Measurements from ENCODE around the gene CER1. TPM values are rescaled to one million over a fixed set of nuclear protein-coding genes. Genes with fewer than 3 reads are reported as not detected.

Gene CER1, protein sequence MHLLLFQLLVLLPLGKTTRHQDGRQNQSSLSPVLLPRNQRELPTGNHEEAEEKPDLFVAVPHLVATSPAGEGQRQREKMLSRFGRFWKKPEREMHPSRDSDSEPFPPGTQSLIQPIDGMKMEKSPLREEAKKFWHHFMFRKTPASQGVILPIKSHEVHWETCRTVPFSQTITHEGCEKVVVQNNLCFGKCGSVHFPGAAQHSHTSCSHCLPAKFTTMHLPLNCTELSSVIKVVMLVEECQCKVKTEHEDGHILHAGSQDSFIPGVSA
- under 1 TPM in 1 of 9 donors, not detected in 8; 0.39 TPM for total RNA-seq
- not detected for polyA plus RNA-seq
- long read RNA-seq, donor 1: 0 reads
- long read RNA-seq, donor 2: 0 reads
- long read RNA-seq, donor 3: 0 reads
- long read RNA-seq, donor 4: 0 reads
- long read RNA-seq, donor 5: 0 reads
- long read RNA-seq, donor 6: 0 reads
- long read RNA-seq, donor 7: 0 reads
- long read RNA-seq, donor 8: 0 reads
- long read RNA-seq, donor 9: 0 reads
- long read RNA-seq, donor 10: 0 reads

DNA sequence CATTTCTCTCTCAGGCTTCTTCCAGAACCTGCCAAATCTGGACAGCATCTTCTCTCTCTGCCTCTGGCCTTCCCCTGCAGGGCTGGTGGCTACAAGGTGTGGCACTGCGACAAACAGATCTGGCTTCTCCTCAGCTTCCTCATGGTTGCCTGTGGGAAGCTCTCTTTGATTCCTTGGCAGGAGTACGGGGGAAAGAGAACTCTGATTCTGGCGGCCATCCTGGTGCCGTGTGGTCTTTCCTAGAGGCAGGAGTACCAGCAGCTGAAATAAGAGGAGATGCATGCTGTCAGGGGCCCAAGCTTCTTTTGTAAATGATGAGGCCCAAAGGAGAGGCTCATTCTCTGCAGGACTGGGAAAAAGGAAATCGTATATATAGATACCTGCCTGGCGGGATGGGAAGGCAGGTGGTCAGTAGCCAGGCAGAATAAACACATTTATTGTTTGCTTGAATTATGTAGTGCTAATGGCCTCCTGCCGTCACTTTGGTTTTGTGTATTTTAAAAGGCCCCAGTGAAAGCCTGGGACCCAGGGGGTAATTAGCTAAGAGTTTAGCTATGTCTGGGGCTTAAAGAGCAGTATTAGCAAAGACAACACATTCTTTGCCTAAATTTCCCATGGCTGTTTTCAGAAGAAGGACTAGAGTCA is at the start of gene CER1:
Gene CER1, minus strand, starts transcription at position 343 of the 645 bp plus-strand sequence. Its CDS starts 61 bp downstream, at position 282.
- H3K36me3 ChIP-seq (replicated peaks in 1 of 2): no peaks in the 10 kb centered on the region
- intact Hi-C loops (cut with DNase I): no loop called here
- peaks cover 4% of the 10 kb centered on the region for H3K27me3 ChIP-seq
- TF ChIP-seq POLR2A (IDR thresholded peaks at IDR 0.05): no peak
- TF ChIP-seq, protein P1, sequence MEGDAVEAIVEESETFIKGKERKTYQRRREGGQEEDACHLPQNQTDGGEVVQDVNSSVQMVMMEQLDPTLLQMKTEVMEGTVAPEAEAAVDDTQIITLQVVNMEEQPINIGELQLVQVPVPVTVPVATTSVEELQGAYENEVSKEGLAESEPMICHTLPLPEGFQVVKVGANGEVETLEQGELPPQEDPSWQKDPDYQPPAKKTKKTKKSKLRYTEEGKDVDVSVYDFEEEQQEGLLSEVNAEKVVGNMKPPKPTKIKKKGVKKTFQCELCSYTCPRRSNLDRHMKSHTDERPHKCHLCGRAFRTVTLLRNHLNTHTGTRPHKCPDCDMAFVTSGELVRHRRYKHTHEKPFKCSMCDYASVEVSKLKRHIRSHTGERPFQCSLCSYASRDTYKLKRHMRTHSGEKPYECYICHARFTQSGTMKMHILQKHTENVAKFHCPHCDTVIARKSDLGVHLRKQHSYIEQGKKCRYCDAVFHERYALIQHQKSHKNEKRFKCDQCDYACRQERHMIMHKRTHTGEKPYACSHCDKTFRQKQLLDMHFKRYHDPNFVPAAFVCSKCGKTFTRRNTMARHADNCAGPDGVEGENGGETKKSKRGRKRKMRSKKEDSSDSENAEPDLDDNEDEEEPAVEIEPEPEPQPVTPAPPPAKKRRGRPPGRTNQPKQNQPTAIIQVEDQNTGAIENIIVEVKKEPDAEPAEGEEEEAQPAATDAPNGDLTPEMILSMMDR (IDR thresholded peaks at IDR 0.05): no peak
- H3K4me3 ChIP-seq: no peak within 1 kb of the TSS
- DNase-seq: no peak
- H3K9me3 ChIP-seq (replicated peaks in 1 of 3): no peaks in the 10 kb centered on the region
- no peak within 1 kb of the TSS for H3K27ac ChIP-seq
- H3K4me1 ChIP-seq (replicated peaks in 1 of 2): no peaks in the 10 kb centered on the region
- WGBS, 4 donors: 40 to 55% (median 51%) methylated on average over 6 to 7 of the region's 7 CpGs

- no peaks in the 10 kb centered on the region for H3K36me3 ChIP-seq (replicated peaks in 1 of 2)
- H3K27ac ChIP-seq: no peak overlapping the region
- TF ChIP-seq POLR2A (IDR thresholded peaks at IDR 0.05): no peak
- TF ChIP-seq, protein P1 (IDR thresholded peaks at IDR 0.05): no peak
- no peaks in the 10 kb centered on the region for H3K4me1 ChIP-seq (replicated peaks in 1 of 2)
- H3K4me3 ChIP-seq: no peak overlapping the region
- intact Hi-C loops (cut with DNase I): loop anchor here in 1 of 2 donors (10.0 kb wide), 1 partner anchor 166 kb away; no protein-coding TSS in a partner anchor
- no peaks in the 10 kb centered on the region for H3K27me3 ChIP-seq
- no peak for DNase-seq
- H3K9me3 ChIP-seq (replicated peaks in 1 of 3): no peaks in the 10 kb centered on the region
- WGBS, 4 donors: 65 to 75% (median 73%) methylated on average over 7 of the region's 7 CpGs
These were observed 48.1 kb upstream of the CER1 start for GRCh38 chr9:14770592-14770991.

GRCh38 chr9:14769230-14769571 is 46.7 kb upstream of the CER1 start:
- Histone ChIP-seq H3K4me3 (no peak overlapping the region), H3K27ac (no peak overlapping the region), H3K36me3 (replicated peaks in 1 of 2) (no peaks in the 10 kb centered on the region), H3K4me1 (replicated peaks in 1 of 2) (no peaks in the 10 kb centered on the region), H3K9me3 (replicated peaks in 1 of 3) (no peaks in the 10 kb centered on the region), H3K27me3 (no peaks in the 10 kb centered on the region)
- 33 to 38% (median 36%) methylated on average over 3 of the region's 3 CpGs for WGBS, 4 donors
- TF ChIP-seq, protein P1 (IDR thresholded peaks at IDR 0.05): peak in 5 of 6 experiments; percentile 8 to 52 (median 29)
- no peak for TF ChIP-seq POLR2A (IDR thresholded peaks at IDR 0.05)
- intact Hi-C loops (cut with DNase I): loop anchor here in 1 of 2 donors (5.0 kb wide), 1 partner anchor 152 kb away; no protein-coding TSS in a partner anchor
- peak in 4 of 7 donors; percentile 8 to 57 (median 42) for DNase-seq
